GM12873 (cell line): ENCODE data around the gene PTPRCAP.

Experiments
- TF ChIP-seq, protein P1 (sequence below): IDR thresholded peaks from 2 replicates; pipeline ENCODE4 v1.5.1; 2012; ENCODE audit warnings: low read depth, mild to moderate bottlenecking, moderate library complexity, low read length, control low read depth; ENCODE audit not compliant: insufficient read depth; ENCODE audit errors: missing control alignments

PTPRCAP gene

DNA sequence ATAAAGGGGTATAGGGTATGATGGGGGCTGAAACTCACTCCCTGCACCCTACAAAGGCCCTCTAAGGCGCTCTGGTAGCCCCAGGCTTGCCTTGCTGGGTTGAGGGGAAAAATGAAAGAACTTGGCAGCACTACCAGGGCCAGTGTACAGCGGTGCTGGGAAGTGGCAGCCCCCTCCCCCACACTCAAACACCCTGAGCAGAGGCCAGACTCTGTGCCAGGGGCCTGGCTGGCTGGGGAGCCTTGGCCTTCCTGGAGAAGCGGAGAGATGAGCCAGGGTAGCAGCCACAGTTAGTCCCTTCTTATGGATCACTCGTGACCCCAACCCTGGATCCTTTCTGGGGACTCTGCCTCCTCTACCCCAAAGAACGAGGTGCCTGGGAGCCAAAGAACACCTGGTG lies 28.9 kb upstream of the PTPRCAP start:
- TF ChIP-seq, protein P1, sequence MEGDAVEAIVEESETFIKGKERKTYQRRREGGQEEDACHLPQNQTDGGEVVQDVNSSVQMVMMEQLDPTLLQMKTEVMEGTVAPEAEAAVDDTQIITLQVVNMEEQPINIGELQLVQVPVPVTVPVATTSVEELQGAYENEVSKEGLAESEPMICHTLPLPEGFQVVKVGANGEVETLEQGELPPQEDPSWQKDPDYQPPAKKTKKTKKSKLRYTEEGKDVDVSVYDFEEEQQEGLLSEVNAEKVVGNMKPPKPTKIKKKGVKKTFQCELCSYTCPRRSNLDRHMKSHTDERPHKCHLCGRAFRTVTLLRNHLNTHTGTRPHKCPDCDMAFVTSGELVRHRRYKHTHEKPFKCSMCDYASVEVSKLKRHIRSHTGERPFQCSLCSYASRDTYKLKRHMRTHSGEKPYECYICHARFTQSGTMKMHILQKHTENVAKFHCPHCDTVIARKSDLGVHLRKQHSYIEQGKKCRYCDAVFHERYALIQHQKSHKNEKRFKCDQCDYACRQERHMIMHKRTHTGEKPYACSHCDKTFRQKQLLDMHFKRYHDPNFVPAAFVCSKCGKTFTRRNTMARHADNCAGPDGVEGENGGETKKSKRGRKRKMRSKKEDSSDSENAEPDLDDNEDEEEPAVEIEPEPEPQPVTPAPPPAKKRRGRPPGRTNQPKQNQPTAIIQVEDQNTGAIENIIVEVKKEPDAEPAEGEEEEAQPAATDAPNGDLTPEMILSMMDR: no peak

- TF ChIP-seq, protein P1: no peak
These were observed 27.7 kb upstream of the PTPRCAP start for GRCh38 chr11:67465189-67465510.

DNA sequence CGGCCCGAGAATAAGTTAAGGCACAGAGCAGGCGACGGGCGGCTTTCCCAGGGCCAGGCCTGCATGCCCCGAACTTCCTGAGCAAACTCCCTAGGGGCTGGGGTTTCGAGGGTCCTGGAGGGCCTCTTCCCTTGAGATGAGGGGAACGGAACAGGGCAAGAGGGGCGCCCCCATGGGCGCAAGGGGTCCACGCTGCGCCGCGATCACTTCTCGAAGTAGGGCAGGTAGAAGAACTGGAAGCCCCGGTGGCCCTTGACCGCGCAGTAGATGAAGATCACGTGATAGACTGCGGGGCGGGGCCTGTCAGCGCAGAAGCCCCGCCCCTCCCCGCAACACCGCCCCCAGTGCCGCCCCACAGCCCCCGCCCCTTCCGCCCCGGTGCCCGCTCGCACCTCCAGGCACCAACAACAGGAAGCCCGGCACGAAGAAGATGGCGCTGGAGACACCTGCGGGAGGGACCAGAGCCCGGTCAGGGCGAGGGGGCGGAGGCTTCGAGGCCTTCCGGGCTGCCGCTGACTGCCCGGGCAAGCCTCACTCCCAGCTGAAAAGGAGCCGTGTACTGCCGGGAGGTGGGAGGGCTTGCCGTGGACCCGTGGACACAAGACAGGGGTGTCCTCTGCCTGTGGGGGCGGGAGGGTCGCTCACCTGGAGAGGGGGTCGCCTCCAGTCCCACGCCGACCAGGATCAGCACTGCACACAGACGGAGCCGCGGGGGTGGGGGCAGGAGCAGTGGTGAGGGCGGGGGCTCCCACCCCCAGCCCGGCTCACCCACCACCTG lies 27.1 kb upstream of the PTPRCAP start:
- TF ChIP-seq, protein P1: no peak

- TF ChIP-seq, protein P1: no peak
These were observed 26.4 kb upstream of the PTPRCAP start for GRCh38 chr11:67463680-67464410.

GRCh38 chr11:67463186-67463585 lies 25.7 kb upstream of the PTPRCAP start:
- TF ChIP-seq, protein P1: no peak

- TF ChIP-seq, protein P1: no peak
These were observed 20.8 kb upstream of the PTPRCAP start for GRCh38 chr11:67458266-67458665.

GRCh38 chr11:67457453-67457852 lies 20.0 kb upstream of the PTPRCAP start:
- TF ChIP-seq, protein P1: no peak
